Neutrophil (primary cell): ENCODE data around the gene GRIP1.

Source experiments
- H3K27ac ChIP-seq: fragments of 200-600 bp; sonication (generic); 2 replicates; pipeline ENCODE4 v1.5.1; 2016; ENCODE audit warnings: mild to moderate bottlenecking, moderate library complexity
- H3K27me3 ChIP-seq: fragments of 200-600 bp; sonication (generic); 2 replicates; pipeline ENCODE4 v1.6.0; 2016; ENCODE audit warnings: mild to moderate bottlenecking
- H3K36me3 ChIP-seq: fragments of 200-600 bp; sonication (generic); 2 replicates; pipeline ENCODE4 v1.5.1; 2017
- H3K4me1 ChIP-seq, 2 experiments: fragments of 200-600 bp in 1 of 2; sonication (generic) in 1 of 2; 1 replicate in 1 of 2; 2 replicates in 1 of 2; pipeline versions ENCODE4 v1.5.1 to v1.6.1; 2013 to 2016; ENCODE audit warnings: low read depth in 1 of 2, low read length in 1 of 2, mild to moderate bottlenecking in 1 of 2, moderate library complexity in 1 of 2; ENCODE audit not compliant: control insufficient read depth in 1 of 2, insufficient read depth in 1 of 2
- H3K4me3 ChIP-seq, 2 experiments: fragments of 200-600 bp in 1 of 2; sonication (generic) in 1 of 2; 1 replicate in 1 of 2; 2 replicates in 1 of 2; pipeline ENCODE4 v1.5.1; 2013 to 2016; ENCODE audit warnings: low read depth in 1 of 2, low read length in 1 of 2, mild to moderate bottlenecking in 1 of 2, moderate library complexity in 1 of 2
- H3K9me3 ChIP-seq: fragments of 200-600 bp; sonication (generic); 2 replicates; pipeline ENCODE4 v1.5.1; 2016
- TF ChIP-seq, protein P1 (sequence below): fragments of 200-600 bp; sonication (generic); IDR thresholded peaks from 2 replicates; pipeline ENCODE4 v1.5.1; 2016; ENCODE audit warnings: antibody characterized with exemption

GRIP1 gene

DNA sequence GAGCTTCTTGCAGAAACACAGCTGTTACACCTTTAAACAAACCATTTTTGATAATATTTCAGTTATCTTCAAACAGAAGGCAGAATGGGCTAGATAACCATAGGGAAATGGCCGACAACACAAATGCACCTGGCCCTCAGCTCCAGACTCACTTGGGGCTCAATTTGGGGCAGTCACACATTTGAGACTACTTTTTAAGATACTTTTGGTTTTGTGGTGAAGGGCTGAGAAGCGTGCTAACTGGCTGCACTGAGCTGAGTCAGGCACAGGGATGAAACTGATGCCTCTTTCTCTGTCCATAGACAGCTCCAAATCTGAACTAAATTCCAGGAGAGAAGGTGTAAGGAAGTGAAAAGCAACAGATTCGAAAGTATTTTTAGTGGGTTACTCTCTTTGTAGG, 18.5 kb upstream of the GRIP1 start:
- Histone ChIP-seq H3K36me3 (no peaks in the 10 kb centered on the region), H3K4me1 (peaks cover 5 to 7% of the 10 kb centered on the region in 2 experiments), H3K9me3 (no peaks in the 10 kb centered on the region), H3K27me3 (peaks cover 4% of the 10 kb centered on the region), H3K27ac (no peak overlapping the region), H3K4me3 (no peak overlapping the region)
- TF ChIP-seq, protein P1, sequence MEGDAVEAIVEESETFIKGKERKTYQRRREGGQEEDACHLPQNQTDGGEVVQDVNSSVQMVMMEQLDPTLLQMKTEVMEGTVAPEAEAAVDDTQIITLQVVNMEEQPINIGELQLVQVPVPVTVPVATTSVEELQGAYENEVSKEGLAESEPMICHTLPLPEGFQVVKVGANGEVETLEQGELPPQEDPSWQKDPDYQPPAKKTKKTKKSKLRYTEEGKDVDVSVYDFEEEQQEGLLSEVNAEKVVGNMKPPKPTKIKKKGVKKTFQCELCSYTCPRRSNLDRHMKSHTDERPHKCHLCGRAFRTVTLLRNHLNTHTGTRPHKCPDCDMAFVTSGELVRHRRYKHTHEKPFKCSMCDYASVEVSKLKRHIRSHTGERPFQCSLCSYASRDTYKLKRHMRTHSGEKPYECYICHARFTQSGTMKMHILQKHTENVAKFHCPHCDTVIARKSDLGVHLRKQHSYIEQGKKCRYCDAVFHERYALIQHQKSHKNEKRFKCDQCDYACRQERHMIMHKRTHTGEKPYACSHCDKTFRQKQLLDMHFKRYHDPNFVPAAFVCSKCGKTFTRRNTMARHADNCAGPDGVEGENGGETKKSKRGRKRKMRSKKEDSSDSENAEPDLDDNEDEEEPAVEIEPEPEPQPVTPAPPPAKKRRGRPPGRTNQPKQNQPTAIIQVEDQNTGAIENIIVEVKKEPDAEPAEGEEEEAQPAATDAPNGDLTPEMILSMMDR, result no peak

DNA sequence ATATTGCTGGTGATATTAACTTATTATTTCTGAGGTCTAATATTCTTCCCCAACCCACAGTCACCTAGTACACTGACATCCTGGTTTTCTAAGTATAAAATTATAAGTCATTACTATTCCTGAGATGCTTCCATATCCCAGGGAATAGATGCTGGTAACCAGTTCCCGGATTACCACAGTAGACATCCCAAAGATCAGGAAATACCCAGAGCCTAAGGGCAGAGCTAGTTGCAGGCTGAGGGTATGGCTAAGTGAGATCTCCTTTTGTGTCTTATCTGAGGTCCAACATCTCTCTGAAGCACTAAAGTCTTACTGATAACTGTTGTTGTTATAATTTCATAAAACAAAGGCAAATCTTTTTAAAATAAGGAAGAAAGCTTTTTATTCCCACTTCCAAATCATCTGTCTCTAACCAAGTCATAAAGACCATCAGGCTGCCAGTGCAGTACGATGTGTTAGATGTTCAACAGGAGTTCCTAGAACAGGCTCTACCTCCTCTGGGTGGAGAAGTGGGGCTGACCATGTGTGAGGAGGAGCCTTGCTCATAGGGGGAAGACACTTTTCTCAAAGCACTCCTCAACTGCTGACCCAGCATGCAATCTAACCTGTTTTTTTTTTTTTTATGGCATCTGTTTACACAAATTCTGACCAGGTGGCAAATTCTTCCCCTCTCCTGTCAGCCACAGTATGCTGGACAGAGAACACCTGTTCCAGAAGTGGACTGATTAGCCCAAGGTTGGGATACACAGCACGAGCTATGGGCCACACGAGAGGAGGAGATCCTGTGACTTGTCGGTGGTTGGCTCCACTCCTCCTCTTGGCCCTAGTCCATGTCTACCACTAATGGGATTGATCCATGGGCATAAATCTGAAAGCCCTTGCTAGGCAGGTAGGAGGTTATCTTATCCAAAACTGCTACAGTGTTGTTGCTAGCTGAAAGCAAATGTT, 16.1 kb upstream of the GRIP1 start:
- TF ChIP-seq, protein P1, result no peak
- H3K36me3 ChIP-seq, result no peaks in the 10 kb centered on the region
- peaks cover 17 to 18% of the 10 kb centered on the region in 2 experiments for H3K4me1 ChIP-seq
- no peak overlapping the region for H3K4me3 ChIP-seq
- no peak overlapping the region for H3K27ac ChIP-seq
- H3K27me3 ChIP-seq, result no peaks in the 10 kb centered on the region
- no peaks in the 10 kb centered on the region for H3K9me3 ChIP-seq

GRCh38 chr12:66693901-66694513, 15.1 kb upstream of the GRIP1 start:
- Histone ChIP-seq H3K27ac (no peak overlapping the region), H3K4me3 (no peak overlapping the region), H3K4me1 (peaks cover 17 to 18% of the 10 kb centered on the region in 2 experiments), H3K36me3 (no peaks in the 10 kb centered on the region), H3K27me3 (no peaks in the 10 kb centered on the region), H3K9me3 (no peaks in the 10 kb centered on the region)
- TF ChIP-seq, protein P1, result peak; percentile 27

- Histone ChIP-seq H3K4me3 (no peak overlapping the region), H3K4me1 (peaks cover 17 to 18% of the 10 kb centered on the region in 2 experiments), H3K27me3 (no peaks in the 10 kb centered on the region), H3K9me3 (no peaks in the 10 kb centered on the region), H3K36me3 (no peaks in the 10 kb centered on the region), H3K27ac (peak overlapping the region; percentile 50)
- TF ChIP-seq, protein P1, result no peak
Measured at GRCh38 chr12:66692986-66693385, 14.1 kb upstream of the GRIP1 start.

- Histone ChIP-seq H3K9me3 (no peaks in the 10 kb centered on the region), H3K27ac (peak overlapping the region; percentile 50), H3K36me3 (no peaks in the 10 kb centered on the region), H3K4me3 (no peak overlapping the region), H3K27me3 (no peaks in the 10 kb centered on the region), H3K4me1 (peaks cover 17 to 18% of the 10 kb centered on the region in 2 experiments)
- TF ChIP-seq, protein P1, result no peak
Measured at GRCh38 chr12:66692170-66692569, 13.3 kb upstream of the GRIP1 start.
